Left ventricle myocardium inferior (tissue), 1 donor: Measurements from ENCODE around the gene C5orf22. TPM values are rescaled to one million over a fixed set of nuclear protein-coding genes. Genes with fewer than 3 reads are reported as not detected.
A peak's percentile ranks its signal among the peaks of the same experiment; 100 is the strongest.

Experiments used
- DNase-seq: peaks from one replicate; pipeline ENCODE4 v3.0.0-alpha.2; 2020
- H3K27ac ChIP-seq: fragments of 200-600 bp; replicated peaks from 2 replicates; pipeline ENCODE4 v1.8.0; 2021
- H3K27me3 ChIP-seq: fragments of 200-600 bp; 2 replicates; pipeline ENCODE4 v1.8.0; 2021; ENCODE audit warnings: low read depth
- H3K36me3 ChIP-seq: fragments of 200-600 bp; 2 replicates; pipeline ENCODE4 v1.8.0; 2021
- H3K4me1 ChIP-seq: fragments of 200-600 bp; 2 replicates; pipeline ENCODE4 v1.8.0; 2021
- H3K4me3 ChIP-seq: fragments of 200-600 bp; 2 replicates; pipeline ENCODE4 v1.8.0; 2021; ENCODE audit warnings: mild to moderate bottlenecking, moderate library complexity
- H3K9me3 ChIP-seq: fragments of 200-600 bp; replicated peaks from 2 replicates; pipeline ENCODE4 v1.8.0; 2021
- CTCF ChIP-seq: fragments of 200-600 bp; IDR thresholded peaks from 2 replicates; pipeline ENCODE4 v1.8.0; 2021; ENCODE audit warnings: antibody characterized with exemption, mild to moderate bottlenecking, borderline replicate concordance
- intact Hi-C: fragments of 100-400 bp; cut with micrococcal nuclease; formaldehyde crosslinking; loops from one replicate; pipeline ENCODE4 v1.11.0; 2022
- total RNA-seq: library from RNA; stranded (reverse); fragmentation: NEBNext Ultra II Directional; extraction: Animal tissue kit (Norgen Biotek cat#: 25700); gene quantifications from one replicate; pipeline ENCODE4 v1.2.1, GENCODE V29; 2021
- donor health status: DM: no; HTN: yes; CAD: no; lungs with severe emphysema.

The C5orf22 gene
- total RNA-seq, 1 donor from 2014 or later: 25.8 TPM

- Histone ChIP-seq H3K4me3 (no peak overlapping the region), H3K4me1 (no peaks in the 10 kb centered on the region), H3K36me3 (no peaks in the 10 kb centered on the region), H3K9me3 (peaks cover 5% of the 10 kb centered on the region), H3K27me3 (no peaks in the 10 kb centered on the region), H3K27ac (no peak overlapping the region)
- intact Hi-C loops: no loop called here
- no peak for DNase-seq
- no peak for TF ChIP-seq CTCF
Observed at GRCh38 chr5:31579558-31579957, 47.5 kb downstream of the C5orf22 start.

- no peak for DNase-seq
- H3K4me1 ChIP-seq: no peaks in the 10 kb centered on the region
- intact Hi-C loops: loop anchor here (5.0 kb wide), 2 partner anchors 226 to 496 kb away; no protein-coding TSS in a partner anchor
- TF ChIP-seq CTCF: peak; percentile 67
- no peaks in the 10 kb centered on the region for H3K27me3 ChIP-seq
- no peak overlapping the region for H3K27ac ChIP-seq
- peaks cover 5% of the 10 kb centered on the region for H3K9me3 ChIP-seq
- H3K36me3 ChIP-seq: no peaks in the 10 kb centered on the region
- no peak overlapping the region for H3K4me3 ChIP-seq
Observed at GRCh38 chr5:31581498-31582099, 49.5 kb downstream of the C5orf22 start.

- H3K9me3 ChIP-seq: peaks cover 5% of the 10 kb centered on the region
- no peak for DNase-seq
- intact Hi-C loops: loop anchor here (5.0 kb wide), 2 partner anchors 224 to 494 kb away; no protein-coding TSS in a partner anchor
- H3K36me3 ChIP-seq: no peaks in the 10 kb centered on the region
- H3K4me1 ChIP-seq: no peaks in the 10 kb centered on the region
- H3K27me3 ChIP-seq: no peaks in the 10 kb centered on the region
- no peak overlapping the region for H3K4me3 ChIP-seq
- TF ChIP-seq CTCF: no peak
- no peak overlapping the region for H3K27ac ChIP-seq
Observed at GRCh38 chr5:31583129-31583528, 51.0 kb downstream of the C5orf22 start.

- H3K4me3 ChIP-seq: no peak overlapping the region
- no peak overlapping the region for H3K27ac ChIP-seq
- H3K4me1 ChIP-seq: no peaks in the 10 kb centered on the region
- TF ChIP-seq CTCF: no peak
- no peak for DNase-seq
- peaks cover 5% of the 10 kb centered on the region for H3K9me3 ChIP-seq
- H3K27me3 ChIP-seq: no peaks in the 10 kb centered on the region
- intact Hi-C loops: no loop called here
- no peaks in the 10 kb centered on the region for H3K36me3 ChIP-seq
Observed at GRCh38 chr5:31585166-31585894, 53.2 kb downstream of the C5orf22 start.

- DNase-seq: no peak
- Histone ChIP-seq H3K36me3 (no peaks in the 10 kb centered on the region), H3K27me3 (no peaks in the 10 kb centered on the region), H3K9me3 (peaks cover 5% of the 10 kb centered on the region), H3K4me1 (no peaks in the 10 kb centered on the region), H3K27ac (no peak overlapping the region), H3K4me3 (no peak overlapping the region)
- intact Hi-C loops: no loop called here
- TF ChIP-seq CTCF: no peak
Observed at GRCh38 chr5:31585895-31586270, 53.8 kb downstream of the C5orf22 start.
